Measurements from ENCODE around the gene SNCG. TPM values are rescaled to one million over a fixed set of nuclear protein-coding genes. Genes with fewer than 3 reads are reported as not detected.

Gene SNCG
- total RNA-seq, 2 experiments from 2014 or later = not detected

Small RNAs within 50 kb of the gene (small RNA-seq; reads per million reads assigned to genes)
- not detected for gene BMS1P3

Other genes with a start within 250 kb of the SNCG start
- gene BMPR1A, start 202.0 kb upstream of the SNCG start, total RNA-seq (2014; rRNA removed; shearing (Covaris generic)) = 0.03 and 0.47 TPM in 2 replicates
- gene BMPR1A, start 202.0 kb upstream of the SNCG start, total RNA-seq (2022) = 0.37 and 1.1 TPM in 2 replicates
- gene MMRN2, start 984 bp upstream of the SNCG start, total RNA-seq (2014; rRNA removed; shearing (Covaris generic)) = not detected in 2 replicates
- not detected in 2 replicates for gene MMRN2, start 984 bp upstream of the SNCG start, total RNA-seq (2022)
- gene ADIRF, start 9.9 kb downstream of the SNCG start, total RNA-seq (2014; rRNA removed; shearing (Covaris generic)) = not detected in 2 replicates
- gene ADIRF, start 9.9 kb downstream of the SNCG start, total RNA-seq (2022) = not detected in 2 replicates
- not detected in 2 replicates for gene FAM25A, start 61.7 kb downstream of the SNCG start, total RNA-seq (2014; rRNA removed; shearing (Covaris generic))
- gene FAM25A, start 61.7 kb downstream of the SNCG start, total RNA-seq (2022) = not detected in 2 replicates
- gene GLUD1, start 136.2 kb downstream of the SNCG start, total RNA-seq (2014; rRNA removed; shearing (Covaris generic)) = 86.5 and 98.5 TPM in 2 replicates
- 109 and 114 TPM in 2 replicates for gene GLUD1, start 136.2 kb downstream of the SNCG start, total RNA-seq (2022)
- gene SHLD2, start 136.6 kb downstream of the SNCG start, total RNA-seq (2014; rRNA removed; shearing (Covaris generic)) = 32.8 and 34.3 TPM in 2 replicates
- gene SHLD2, start 136.6 kb downstream of the SNCG start, total RNA-seq (2022) = 36.1 and 37.3 TPM in 2 replicates